Renal cortical epithelial cell (primary cell): ENCODE results near the gene PFKL. TPM values are rescaled to one million over a fixed set of nuclear protein-coding genes. Genes with fewer than 3 reads are reported as not detected.
"Not testable (repeated sequence)": the region's sequence is repeated elsewhere in the genome, so short reads cannot be mapped to it uniquely, and the experiment has no call there.

Experiments
- DNase-seq: peaks from one replicate; pipeline ENCODE4 v3.0.0-alpha.2; 2011; ENCODE audit warnings: low read depth
- total RNA-seq: library from RNA; depleted of rRNA; stranded (reverse); fragments of >200 nt; gene quantifications from 2 replicates; pipeline ENCODE4 v1.2.3, GENCODE V29; 2014

PFKL gene
- total RNA-seq, 1 donor from 2014 or later = 250 TPM

DNA sequence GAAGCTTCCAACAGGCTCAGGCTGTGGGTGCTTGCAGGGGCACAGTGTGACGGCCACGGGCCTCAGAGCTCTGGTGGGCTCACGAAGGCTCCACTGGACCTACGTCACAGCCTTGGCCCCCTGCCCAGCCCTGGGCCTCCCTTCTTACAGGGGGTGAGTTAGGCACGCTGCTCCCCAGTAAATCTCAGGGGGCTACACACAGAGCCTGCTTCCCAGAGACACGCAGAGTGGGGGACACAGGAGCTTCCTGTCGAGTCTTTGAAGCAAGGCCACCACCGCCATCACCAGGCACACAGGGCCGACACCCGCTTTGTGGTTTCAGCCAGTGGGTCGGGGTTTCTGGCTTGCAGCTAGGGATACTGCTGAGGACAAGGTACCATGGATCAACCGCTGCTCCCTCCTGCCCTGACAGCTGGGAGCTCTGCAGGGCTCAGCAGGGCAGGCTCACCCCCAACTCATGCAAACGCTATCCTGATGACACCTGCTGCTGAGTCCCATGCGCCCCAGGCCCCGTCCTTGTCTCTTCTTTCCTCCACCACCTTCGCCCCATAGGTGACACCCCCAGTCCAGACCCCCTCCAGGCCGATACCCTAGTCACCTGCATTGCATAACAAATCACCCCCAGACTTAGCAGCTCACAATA, 44.8 kb downstream of the PFKL start:
- no peak for DNase-seq

DNA sequence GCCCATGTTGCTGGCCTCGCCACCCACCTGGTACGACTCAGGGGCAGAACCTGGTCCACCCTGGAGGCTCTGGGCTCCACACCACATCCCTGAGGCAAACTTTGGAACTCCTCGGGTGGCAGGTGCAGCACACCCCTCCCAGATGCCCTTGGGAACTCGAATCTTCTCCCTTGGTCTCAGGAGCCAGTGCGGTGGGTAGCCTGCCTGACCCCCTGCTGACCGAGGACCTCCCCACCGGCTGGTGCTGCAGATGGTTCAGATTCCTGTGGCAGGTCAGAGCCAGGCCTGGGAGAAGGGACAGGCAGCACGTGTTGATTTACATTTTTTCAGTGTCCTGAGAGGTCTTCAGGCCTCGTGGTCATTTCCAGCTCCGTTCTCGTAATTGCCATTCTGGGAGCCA, 45.6 kb downstream of the PFKL start:
- DNase-seq = no peak

DNA sequence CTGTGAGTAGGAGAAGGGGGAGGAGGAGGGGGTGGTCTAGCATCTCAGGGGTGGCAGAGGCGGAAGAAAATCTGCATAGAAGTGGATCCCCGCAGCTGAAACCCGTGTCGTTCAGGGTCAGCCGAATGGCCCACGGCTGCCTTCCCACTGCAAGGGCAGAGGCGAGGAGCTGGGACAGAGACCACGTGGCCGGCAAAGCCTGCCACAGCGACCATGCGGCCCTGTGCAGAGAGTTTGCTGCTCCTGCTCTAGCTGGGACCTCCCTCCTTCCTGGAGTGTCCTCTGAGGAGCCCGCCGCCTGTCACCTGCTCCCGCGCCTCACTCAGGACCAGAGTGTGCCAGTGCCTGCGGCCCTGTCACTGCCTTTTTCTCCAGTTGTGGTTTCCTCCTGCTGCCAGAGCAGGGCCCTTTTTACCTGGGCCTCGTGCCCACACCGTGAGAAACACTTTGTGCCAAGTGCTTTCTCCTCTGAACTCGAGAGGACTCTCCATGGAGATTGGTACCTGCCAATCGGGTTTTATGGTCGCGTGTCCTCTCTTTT, 48.1 kb downstream of the PFKL start:
- no peak for DNase-seq

DNA sequence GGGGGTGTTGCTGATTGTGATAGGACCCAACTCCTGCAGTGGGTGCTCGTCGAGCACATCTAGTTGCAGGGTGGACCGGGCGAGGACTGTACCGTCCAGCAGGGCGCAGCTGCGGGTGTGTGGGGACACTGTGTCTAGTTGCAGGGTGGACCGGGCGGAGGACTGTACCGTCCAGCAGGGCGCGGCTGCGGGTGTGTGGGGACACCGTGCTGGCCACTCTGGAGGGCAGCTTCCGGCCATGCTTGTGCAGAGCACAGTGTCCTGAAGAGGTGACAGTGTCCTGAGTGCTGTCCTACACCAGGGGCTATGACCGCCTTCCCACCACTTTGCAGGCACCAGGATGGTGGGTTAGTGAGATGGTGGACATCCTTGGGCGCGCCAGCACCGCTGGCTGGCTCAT, 49.0 kb downstream of the PFKL start:
- DNase-seq = no peak

DNA sequence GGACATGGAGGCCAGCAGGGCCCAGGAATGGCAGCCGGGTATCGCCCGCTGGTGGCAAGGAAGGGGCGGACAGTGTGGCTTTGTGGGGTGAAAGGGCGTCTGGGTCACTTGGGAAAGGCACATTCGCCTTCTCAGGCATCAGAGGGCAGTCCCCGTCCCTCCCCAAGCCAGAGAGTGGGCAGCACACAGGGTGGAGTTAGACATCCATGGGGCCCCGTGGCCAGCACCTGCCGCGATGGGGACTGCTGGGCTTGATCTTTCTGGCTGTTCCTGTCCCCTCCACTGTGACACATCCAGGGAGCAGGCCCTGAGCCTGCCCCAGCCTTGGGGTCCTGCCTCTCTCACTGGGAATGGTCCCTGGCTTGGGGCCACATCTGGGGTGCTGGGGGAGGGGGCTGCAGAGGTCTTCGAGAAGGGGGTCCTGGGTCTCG, 49.6 kb downstream of the PFKL start:
- no peak for DNase-seq

DNA sequence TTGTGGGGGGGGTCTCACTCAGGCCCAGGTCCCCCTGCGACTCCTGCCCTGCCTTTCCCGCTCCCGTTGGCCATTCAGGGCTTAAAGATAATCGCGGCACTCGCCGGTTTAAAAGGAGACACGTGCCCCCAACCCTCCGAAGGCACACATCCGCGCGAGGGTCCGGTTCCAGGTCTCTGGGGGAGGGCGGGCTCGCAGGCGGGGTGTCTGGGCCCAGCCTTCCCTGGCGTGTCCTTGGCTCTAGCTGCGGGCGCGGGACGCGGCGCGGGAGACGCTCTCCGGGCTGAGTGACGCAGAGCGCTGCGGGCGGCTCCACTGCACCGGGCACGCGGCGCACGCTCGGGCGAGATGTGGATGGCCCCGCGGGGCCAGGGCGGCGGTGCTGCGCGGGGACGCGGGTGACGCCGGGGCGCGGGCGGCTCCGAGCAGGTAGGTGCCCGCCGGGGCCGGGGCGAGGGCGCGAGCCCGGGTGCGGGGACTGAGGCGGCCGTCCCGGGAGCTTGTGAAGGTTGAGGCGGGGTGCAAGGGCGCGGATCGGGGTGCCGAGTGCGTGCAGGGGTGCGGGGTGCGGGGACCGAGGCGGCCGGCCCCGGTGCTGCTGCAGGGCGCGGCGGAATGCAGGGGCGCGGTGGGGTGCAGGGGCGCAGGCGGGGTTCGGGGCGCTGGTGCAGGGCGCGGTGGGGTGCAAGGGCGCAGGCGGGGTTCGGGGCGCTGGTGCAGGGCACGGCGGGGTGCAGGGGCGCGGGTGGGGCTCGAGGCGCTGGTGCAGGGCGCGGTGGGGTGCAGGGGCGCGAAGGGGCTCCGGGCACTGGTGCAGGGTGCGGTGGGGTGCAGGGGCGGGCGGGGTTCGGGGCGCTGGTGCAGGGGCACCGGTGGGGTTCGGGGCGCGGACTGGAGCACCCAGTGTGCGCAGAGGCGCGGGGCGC, 50.3 kb downstream of the PFKL start:
- DNase-seq = no peak

DNA sequence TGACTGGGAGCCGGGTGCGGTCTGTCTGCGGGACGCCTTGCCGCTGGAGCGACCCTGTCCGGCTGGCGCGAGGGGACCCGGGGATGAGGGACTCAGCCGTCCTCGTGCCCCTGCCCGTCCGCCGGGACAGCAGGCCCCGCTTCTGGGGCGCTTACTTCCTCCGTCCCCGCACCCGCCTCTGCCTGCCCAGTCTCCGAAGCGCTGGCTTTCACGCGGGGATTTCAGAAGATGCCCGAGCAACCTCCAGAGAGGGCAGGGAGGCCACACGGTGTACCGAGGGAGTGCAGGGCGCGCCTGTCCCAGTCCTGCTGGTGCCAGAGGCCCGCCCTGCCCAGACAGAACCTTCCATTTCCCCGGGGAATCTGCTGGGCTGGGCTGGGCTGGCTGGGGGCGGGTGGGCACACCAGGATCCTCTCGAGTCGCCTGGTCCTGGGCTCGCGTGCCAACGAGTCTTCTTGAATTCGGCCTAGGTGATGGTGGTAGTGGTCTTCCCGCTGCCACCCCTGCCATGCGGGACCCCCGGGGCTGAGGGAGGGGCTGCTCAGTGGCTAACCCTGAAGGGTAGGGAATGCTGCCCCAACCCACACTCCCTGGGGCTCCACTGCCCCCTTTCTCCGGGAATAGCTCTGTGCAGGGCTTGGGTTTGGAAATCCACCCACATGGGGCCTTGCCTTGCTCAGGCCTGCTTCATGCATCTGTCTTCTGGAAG, 51.1 kb downstream of the PFKL start:
- DNase-seq = no peak

DNA sequence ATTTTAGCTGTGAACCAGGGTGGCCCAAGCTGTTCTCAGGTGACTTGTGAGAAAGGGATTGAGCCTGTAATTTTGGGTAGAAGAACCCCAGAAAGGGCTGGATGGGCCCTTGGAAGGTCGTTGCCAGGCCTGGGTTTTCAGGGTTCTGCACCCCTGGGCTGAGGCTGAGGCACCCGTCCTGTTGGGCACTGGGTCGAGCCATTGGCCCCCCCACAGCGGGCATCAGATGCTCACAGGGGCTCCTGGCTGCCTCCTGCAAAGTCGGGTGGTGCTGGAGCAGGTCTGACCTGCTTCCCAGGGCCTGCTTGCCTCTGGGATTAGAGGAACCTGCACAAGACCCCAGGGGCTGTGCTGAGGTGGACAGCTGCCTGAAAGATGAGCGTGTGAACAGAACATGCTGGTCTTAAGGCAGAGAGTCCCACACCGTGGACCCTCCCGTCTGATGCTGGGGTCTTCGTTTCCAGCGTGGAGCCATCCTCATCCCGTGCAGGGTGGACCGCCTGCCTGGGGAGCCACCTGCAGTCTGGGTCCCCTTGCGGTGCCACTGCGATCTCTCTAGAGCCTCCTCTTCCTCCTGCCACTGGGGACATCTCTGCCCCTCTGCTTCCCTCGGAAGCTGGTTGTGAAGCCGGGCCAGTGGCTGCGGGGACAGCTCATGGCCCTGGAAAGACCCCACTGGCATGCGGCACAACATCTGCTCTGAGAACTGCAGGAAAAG, 51.8 kb downstream of the PFKL start:
- DNase-seq = no peak

DNA sequence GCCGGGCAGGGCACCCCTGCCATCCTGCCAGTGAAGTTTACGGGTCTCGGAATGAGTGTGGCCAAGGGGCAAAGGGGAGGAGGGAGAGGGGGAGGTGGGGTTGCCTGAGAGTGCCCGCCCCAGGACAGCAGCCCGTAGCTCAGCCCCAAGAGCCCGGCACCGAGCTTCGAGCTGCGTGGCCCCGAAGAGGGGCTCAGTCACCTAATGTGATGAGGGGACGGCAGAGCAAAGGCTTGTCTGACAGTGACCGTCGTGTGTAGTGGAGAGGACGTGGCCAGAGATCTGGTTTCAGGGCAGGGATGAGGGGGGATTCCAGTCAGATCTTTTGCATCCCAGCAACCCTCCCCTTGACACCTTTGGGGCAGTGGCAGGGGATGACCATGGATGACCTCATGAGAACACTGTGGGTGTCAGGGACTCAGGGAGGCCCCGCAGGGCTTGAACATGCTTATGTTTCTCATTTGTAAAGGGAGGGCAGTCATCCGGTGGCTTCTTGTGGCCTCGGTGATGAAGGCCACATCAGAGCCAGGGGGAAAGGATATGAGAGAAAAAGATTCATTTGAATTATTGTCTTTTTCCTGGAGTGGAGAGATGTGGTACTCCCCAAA, 52.5 kb downstream of the PFKL start:
- no peak for DNase-seq

DNA sequence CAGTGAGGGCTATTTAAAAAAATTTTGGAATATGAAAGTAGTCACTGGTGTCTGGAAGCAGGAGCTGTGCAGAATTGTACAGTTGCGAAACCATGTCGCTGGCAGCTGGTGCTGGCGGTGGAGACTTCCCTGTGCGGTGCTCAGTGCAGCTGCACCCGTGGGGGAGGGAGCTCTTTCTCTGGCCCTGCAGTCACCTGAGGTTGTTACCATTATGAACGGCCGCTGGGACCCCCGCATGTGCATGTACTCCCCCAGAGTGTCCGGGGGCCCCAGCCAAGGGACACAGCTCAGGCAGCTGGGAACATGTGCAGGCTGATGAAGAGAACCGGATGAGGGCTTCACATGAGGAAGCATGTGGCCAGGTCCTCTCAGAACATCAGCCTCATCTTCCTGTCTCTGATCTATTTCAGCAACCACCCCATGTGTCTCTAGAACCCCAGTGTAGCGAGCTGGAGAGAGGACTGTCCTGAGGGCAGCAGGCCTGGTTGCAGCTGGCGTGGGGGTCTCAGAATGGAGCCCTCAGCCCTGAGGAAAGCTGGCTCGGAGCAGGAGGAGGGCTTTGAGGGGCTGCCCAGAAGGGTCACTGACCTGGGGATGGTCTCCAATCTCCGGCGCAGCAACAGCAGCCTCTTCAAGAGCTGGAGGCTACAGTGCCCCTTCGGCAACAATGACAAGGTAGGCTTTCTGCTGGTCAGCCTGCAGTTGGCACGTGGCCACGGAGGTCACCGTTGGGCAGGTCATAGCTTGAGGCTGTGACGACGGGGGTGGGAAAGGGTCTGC, 53.5 kb downstream of the PFKL start, which contains the start of gene TRPM2:
Gene TRPM2 (plus strand): TSS at position 431 of the 780 bp plus-strand sequence. CDS start 80 bp downstream, at position 511.
- DNase-seq = no peak

DNA sequence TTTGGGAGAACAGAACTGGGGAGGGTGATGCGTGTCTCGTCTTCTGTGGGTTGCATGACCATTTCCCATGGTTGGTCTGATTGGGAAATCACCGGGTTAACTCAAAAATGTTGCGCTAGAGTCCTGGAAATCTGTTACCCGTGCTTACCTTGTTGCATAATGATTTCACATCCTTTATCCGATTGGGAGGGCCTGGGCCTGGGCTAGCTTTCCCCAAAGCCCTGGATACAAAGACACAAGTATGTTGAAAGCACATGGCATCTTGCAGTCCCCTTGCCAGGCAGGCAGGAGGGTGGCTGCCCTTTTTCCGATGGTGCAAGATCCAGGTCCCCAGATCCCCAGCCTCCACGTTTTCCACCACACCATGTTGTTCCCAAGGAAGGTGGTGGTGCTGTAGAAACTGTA, 54.1 kb downstream of the PFKL start:
- DNase-seq = no peak

DNA sequence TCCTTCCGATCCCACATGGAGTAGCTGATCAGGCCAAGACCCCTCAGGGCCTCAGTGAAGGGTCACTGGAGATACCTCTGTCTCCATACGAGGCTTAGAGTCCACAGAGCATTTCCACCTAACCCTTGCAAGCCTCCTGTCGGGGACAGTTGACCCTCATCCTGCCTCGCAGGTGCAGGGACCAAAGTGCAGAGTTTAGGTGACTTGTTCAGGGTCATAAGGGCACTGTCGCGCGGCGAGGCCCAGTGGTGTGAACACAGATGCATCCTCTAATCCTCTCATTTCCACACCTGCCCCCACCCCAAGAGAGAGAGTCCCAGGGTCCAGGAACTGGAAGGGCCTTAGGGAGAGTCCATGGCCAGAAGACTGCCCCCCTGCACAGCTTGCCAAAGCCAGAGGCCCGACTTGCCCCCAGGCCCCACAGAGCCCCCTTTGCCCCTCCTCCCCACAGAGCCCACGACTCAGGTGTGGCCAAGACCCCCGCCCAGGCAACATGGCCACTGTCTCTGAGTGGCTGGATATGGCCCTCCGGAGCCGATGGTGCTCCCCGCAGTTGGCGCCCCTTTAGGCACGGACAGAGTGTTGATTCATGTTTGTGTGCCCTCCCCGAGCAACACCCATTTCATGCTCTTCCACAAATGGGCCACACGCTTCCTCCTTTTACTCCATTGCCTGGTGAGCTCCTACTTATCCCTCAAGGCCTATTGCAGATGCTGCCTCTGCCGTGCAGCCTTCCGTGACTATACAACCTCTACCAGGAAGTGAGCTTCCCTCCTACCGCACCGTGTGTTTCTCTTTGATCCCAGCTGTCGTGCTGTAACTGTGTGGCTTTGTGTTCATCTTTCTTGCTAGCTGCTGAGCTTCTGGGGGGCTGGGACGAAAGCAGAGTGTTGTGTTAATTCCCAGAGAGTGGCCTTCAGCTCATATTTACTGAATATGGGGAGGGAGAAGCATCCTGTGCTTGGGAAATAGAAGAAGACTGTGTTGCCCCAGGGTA, 55.2 kb downstream of the PFKL start:
- no peak for DNase-seq

DNA sequence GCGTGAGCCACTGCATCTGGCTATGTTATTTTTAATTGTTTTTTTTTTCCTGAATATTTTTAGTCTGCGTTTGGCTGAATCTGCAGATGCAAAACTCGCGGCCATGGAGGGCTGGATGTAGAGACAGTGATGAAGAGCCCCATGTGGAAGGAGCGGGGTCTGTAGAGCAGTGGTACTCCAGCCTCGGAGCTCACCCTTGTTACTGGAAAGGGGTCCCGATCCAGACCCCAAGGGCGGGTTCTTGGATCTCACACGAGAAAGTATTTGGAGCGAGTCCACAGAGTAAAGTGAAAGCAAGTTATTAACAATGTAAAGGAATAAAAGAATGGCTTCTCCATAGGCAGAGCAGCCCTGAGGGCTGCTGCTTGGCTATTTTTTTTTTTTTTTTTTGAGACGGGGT, 56.3 kb downstream of the PFKL start:
- DNase-seq = no peak

DNA sequence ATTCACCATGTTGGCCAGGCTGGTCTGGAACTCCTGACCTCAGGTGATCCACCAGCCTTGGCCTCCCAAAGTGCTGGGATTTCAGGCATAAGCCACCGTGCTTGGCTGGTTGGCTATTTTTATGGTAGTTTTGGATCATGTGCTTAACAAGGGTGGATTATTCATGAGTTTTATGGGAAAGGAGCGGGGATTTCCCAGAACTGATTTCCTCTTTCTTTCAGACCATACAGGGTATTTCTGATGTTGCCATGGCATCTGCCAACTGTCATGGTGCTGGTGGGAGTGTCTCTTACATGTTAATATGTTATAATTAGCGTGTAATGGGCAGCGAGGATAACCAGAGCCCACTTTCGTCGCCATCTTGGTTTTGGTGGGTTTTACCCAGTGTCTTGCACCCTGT, 56.8 kb downstream of the PFKL start:
- DNase-seq = peak; percentile 7

DNA sequence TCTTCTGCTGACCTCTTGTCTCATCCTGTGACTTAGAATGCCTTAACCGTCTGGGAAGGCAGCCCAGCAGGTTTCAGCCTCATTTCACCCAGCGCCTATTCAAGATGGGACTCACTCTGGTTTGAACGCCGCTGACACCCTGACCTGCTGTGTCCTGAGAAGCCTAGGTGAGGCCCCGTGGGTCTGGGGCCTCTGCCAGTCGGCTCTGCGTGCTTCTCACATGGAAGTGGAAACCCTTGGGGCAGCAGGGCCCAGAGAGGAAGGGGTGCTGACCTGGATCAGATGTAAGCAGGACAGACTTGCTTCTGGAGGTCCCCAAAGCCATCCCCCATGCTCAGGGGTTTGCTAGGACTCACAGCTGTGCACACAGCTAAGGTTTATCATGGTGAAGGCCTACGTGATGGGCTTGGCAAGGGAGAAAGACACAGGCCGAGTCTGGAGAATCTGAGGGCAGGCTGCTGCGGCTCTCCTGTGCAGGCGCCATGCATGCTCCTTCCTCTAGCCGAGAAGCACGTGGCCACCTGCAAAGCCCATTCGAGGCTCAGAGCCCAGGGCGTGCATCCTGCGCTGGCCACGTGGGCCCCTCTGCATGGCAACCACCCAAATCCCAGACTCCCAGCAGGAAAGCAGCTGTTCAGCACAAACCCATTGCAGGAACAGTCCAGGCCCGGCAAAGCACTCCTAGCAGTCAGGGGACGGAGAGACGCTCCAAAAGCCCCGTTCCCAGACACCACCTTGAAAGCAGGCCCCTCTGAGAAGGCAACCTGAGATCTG, 57.4 kb downstream of the PFKL start:
- no peak for DNase-seq

DNA sequence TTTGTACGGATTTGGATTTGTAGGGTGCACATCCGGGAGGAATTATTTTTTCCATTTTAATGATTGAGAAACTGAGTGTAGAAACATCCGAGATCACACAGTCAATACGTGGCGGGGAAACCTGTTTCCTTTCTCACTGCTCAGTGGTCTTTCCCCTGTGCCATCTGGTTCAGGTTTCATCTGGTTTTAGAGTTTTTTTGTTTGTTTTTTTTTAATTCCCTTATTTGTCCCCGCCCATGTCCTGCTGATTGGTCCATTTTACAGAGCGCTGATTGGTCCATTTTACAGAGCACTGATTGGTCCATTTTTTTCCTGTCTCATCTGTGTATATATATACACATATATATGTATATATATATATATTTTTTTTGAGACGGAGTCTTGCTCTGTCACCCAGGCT, 59.5 kb downstream of the PFKL start:
- DNase-seq = no peak

DNA sequence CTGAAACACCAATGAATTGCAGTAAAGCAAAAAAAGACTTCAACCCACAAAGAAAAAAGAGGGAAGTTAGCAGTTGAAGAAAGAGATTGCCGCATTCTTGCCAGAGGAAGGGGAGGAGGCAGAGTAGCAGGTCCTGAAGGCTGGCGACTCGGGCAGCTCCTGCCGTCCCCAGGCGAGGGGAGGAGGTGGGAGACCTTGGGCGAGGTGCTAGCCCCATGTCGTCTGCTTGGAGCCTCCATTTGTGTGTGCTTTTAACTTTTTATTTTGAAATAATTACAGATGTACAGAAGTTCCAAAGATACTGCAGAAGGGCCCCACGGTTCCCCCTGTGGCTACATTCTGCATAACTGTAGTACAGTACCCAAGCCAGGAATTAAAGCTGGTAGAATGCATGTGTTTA, 60.3 kb downstream of the PFKL start:
- DNase-seq = no peak

DNA sequence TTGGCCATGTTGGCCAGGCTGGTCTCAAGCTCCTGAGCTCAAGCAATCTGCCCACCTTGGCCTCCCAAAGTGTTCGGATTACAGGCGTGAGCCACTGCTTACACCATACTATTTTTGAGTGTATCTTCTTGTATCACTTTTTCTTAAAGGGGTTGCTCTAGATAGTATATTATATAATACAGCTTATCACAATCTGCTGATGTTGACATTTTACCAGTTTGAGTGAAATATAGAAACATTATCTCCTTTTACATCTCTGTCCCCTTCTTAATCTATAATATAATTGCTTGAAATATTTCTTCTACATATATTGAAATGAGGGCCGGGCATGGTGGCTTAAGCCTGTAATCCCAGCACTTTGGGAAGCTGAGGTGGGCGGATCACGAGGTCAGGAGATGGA, 62.0 kb downstream of the PFKL start:
- not testable (repeated sequence) for DNase-seq
